CD14-positive monocyte (primary cell): ENCODE data around the gene STXBP6. TPM values are rescaled to one million over a fixed set of nuclear protein-coding genes. Genes with fewer than 3 reads are reported as not detected.

Experiments used
- DNase-seq, 3 donors: peaks; one replicate each; pipeline ENCODE4 v3.0.0-alpha.2; 2011 to 2022
- H2AFZ ChIP-seq: 2 replicates; pipeline ENCODE4 v1.6.0; 2012; ENCODE audit warnings: mild to moderate bottlenecking, low read depth, low read length, inconsistent platforms; ENCODE audit not compliant: insufficient read depth, poor library complexity, severe bottlenecking
- H3K27ac ChIP-seq, 2 donors: 1 replicate in 1 of 2; 2 replicates in 1 of 2; pipeline ENCODE4 v1.5.1; 2012 to 2013; ENCODE audit warnings: low read length in 2 of 2, control low read depth in 1 of 2, inconsistent platforms in 1 of 2, low read depth in 1 of 2, mild to moderate bottlenecking in 1 of 2
- H3K27me3 ChIP-seq, 2 donors: one replicate each; pipeline versions ENCODE4 v1.6.0 to v1.6.1; 2011 to 2013; ENCODE audit warnings: low read length in 2 of 2; ENCODE audit not compliant: control insufficient read depth in 2 of 2, insufficient read depth in 2 of 2
- H3K36me3 ChIP-seq, 2 donors: replicated peaks in 1 of 2; 1 replicate in 1 of 2; 2 replicates in 1 of 2; pipeline versions ENCODE4 v1.5.1 to v1.6.1; 2012 to 2013; ENCODE audit warnings: low read length in 2 of 2, control low read depth in 1 of 2, inconsistent platforms in 1 of 2, mild to moderate bottlenecking in 1 of 2; ENCODE audit not compliant: insufficient read depth in 2 of 2, control insufficient read depth in 1 of 2
- H3K4me1 ChIP-seq, 2 donors: 1 replicate in 1 of 2; 2 replicates in 1 of 2; pipeline versions ENCODE4 v1.5.1 to v1.6.1; 2012 to 2013; ENCODE audit warnings: low read length in 2 of 2, control low read depth in 1 of 2, inconsistent platforms in 1 of 2, mild to moderate bottlenecking in 1 of 2, moderate library complexity in 1 of 2; ENCODE audit not compliant: insufficient read depth in 2 of 2, control insufficient read depth in 1 of 2
- H3K4me2 ChIP-seq: replicated peaks from 2 replicates; pipeline ENCODE3; 2012; ENCODE audit warnings: low read length, moderate library complexity, mild to moderate bottlenecking; ENCODE audit not compliant: poor library complexity, severe bottlenecking; ENCODE audit errors: extremely low read depth
- H3K4me3 ChIP-seq, 3 experiments: fragments of 200-600 bp in 1 of 3; sonication (generic) in 1 of 3; replicated peaks in 1 of 3; 1 replicate in 2 of 3; 2 replicates in 1 of 3; pipeline ENCODE4 v1.5.1; 2011 to 2013; ENCODE audit warnings: low read length in 3 of 3, mild to moderate bottlenecking in 3 of 3, control low read depth in 2 of 3, low read depth in 2 of 3, inconsistent platforms in 1 of 3, moderate library complexity in 1 of 3
- H3K79me2 ChIP-seq: 2 replicates; pipeline ENCODE4 v1.6.0; 2012; ENCODE audit warnings: mild to moderate bottlenecking, control low read depth, inconsistent platforms, low read length, moderate library complexity; ENCODE audit not compliant: insufficient read depth
- H3K9ac ChIP-seq: 2 replicates; pipeline ENCODE4 v1.6.0; 2017; ENCODE audit warnings: low read length, mild to moderate bottlenecking; ENCODE audit not compliant: insufficient read depth, poor library complexity, severe bottlenecking
- H3K9me3 ChIP-seq, 2 donors: replicated peaks in 1 of 2; 1 replicate in 1 of 2; 2 replicates in 1 of 2; pipeline versions ENCODE4 v1.5.1 to v1.6.1; 2012 to 2013; ENCODE audit warnings: low read length in 2 of 2, control low read depth in 1 of 2; ENCODE audit not compliant: control insufficient read depth in 1 of 2, insufficient read depth in 1 of 2
- H4K20me1 ChIP-seq: 2 replicates; pipeline ENCODE4 v1.6.0; 2012; ENCODE audit warnings: mild to moderate bottlenecking, low read length, control low read depth, moderate library complexity; ENCODE audit not compliant: insufficient read depth
- H3K27ac Mint-ChIP-seq, 7 donors: one replicate each; pipeline ENCODE4 v1.8.0; 2020; ENCODE audit warnings: mild to moderate bottlenecking in 7 of 7, mixed read lengths in 7 of 7, moderate library complexity in 6 of 7, inconsistent platforms in 2 of 7
- H3K27me3 Mint-ChIP-seq, 3 donors: one replicate each; pipeline ENCODE4 v1.8.0; 2021 to 2022; ENCODE audit warnings: low read depth in 3 of 3, mild to moderate bottlenecking in 3 of 3, mixed read lengths in 3 of 3, moderate library complexity in 3 of 3, inconsistent platforms in 1 of 3
- H3K36me3 Mint-ChIP-seq, 2 donors: one replicate each; pipeline ENCODE4 v1.8.0; 2020; ENCODE audit warnings: mixed read lengths in 2 of 2, inconsistent platforms in 1 of 2, mild to moderate bottlenecking in 1 of 2
- H3K4me1 Mint-ChIP-seq: one replicate; pipeline ENCODE4 v1.8.0; 2020; ENCODE audit warnings: mild to moderate bottlenecking, mixed read lengths
- H3K4me3 Mint-ChIP-seq, 2 donors: one replicate each; pipeline ENCODE4 v1.8.0; 2020; ENCODE audit warnings: mild to moderate bottlenecking in 2 of 2, mixed read lengths in 2 of 2, moderate library complexity in 1 of 2
- H3K9me3 Mint-ChIP-seq, 7 donors: one replicate each; pipeline ENCODE4 v1.8.0; 2020 to 2022; ENCODE audit warnings: mixed read lengths in 7 of 7, mild to moderate bottlenecking in 6 of 7, moderate library complexity in 6 of 7, inconsistent platforms in 2 of 7
- WGBS: methylation state at CpG from one replicate; pipeline ENCODE4 v1.1.5; 2013; ENCODE audit warnings: missing lambda C conversion rate; ENCODE audit not compliant: insufficient coverage; 5-methylcytosine and 5-hydroxymethylcytosine counted together
- intact Hi-C, 2 donors: fragments of 100-400 bp; cut with micrococcal nuclease; formaldehyde crosslinking; loops; one replicate each; pipeline versions ENCODE4 v1.15.0 to v1.15.1; 2023
- polyA plus RNA-seq, 3 donors: library from polyadenylated mRNA; depleted of rRNA in 1 of 3; unstranded in 2 of 3; stranded (reverse) in 1 of 3; fragments of 300-500 nt in 2 of 3; fragments of >200 nt in 1 of 3; fragmentation: Illumina TruSeq in 2 of 3; gene quantifications; 1 replicate in 2 of 3; 2 replicates in 1 of 3; pipeline ENCODE4 v1.2.3, GENCODE V29; 2012 to 2021
- TF ChIP-seq, protein P1 (sequence below): fragments of 200-600 bp; IDR thresholded peaks from one replicate; pipeline ENCODE4 v1.8.0; 2022; ENCODE audit warnings: antibody characterized with exemption, mild to moderate bottlenecking

STXBP6 gene
- polyA plus RNA-seq, 3 donors, result 0.05 to 0.25 (median 0.08) TPM

DNA sequence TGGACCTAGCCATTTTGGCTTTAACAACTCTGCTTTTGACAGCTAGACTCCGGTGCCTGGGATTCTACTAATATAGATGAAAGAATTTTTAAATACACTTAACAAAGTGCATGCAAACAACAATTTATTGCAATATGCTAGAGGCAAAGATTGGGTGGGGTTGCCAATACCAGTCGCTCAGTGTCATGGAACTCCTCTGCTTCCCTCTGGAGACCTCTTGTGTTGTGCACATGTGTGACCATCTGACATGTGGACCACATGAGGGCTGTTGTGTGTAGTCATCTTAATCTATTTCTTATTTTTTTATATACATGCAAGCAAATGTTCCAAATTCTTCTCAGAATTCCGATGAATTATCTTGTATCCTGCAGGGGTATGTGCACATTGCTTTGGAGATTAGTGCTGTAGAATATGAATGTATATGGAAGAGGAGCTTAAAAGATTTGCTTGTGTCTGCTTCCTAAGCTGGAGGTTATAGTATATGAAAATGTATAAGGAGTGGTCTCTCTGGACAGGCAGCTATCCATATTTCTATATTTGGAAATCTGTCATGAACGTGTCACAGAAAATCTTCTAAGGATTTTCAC lies 24.2 kb upstream of the STXBP6 start:
- peaks cover 8% of the 10 kb centered on the region for H3K4me1 Mint-ChIP-seq
- intact Hi-C loops, result no loop called here
- Histone ChIP-seq H4K20me1 (no peaks in the 10 kb centered on the region), H3K4me3 (no peak overlapping the region), H3K27me3 (peaks cover 15 to 18% of the 10 kb centered on the region in 2 donors), H3K36me3 (no peaks in the 10 kb centered on the region), H3K27ac (no peak overlapping the region), H3K4me2 (no peak overlapping the region), H2AFZ (no peak overlapping the region), H3K9me3 (no peaks in the 10 kb centered on the region), H3K4me1 (peaks cover 7 to 10% of the 10 kb centered on the region in 2 donors), H3K9ac (no peak overlapping the region), H3K79me2 (no peaks in the 10 kb centered on the region)
- WGBS, result no CpG with 5 or more reads among the region's 4 CpGs
- H3K27me3 Mint-ChIP-seq, result peaks cover 8 to 20% (median 11%) of the 10 kb centered on the region in 3 donors
- DNase-seq, result no peak
- no peak overlapping the region for H3K27ac Mint-ChIP-seq
- H3K36me3 Mint-ChIP-seq, result no peaks in the 10 kb centered on the region
- H3K4me3 Mint-ChIP-seq, result no peak overlapping the region
- peaks cover 0 to 2% (median 0%) of the 10 kb centered on the region in 7 donors for H3K9me3 Mint-ChIP-seq
- TF ChIP-seq, protein P1, sequence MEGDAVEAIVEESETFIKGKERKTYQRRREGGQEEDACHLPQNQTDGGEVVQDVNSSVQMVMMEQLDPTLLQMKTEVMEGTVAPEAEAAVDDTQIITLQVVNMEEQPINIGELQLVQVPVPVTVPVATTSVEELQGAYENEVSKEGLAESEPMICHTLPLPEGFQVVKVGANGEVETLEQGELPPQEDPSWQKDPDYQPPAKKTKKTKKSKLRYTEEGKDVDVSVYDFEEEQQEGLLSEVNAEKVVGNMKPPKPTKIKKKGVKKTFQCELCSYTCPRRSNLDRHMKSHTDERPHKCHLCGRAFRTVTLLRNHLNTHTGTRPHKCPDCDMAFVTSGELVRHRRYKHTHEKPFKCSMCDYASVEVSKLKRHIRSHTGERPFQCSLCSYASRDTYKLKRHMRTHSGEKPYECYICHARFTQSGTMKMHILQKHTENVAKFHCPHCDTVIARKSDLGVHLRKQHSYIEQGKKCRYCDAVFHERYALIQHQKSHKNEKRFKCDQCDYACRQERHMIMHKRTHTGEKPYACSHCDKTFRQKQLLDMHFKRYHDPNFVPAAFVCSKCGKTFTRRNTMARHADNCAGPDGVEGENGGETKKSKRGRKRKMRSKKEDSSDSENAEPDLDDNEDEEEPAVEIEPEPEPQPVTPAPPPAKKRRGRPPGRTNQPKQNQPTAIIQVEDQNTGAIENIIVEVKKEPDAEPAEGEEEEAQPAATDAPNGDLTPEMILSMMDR, result no peak

DNA sequence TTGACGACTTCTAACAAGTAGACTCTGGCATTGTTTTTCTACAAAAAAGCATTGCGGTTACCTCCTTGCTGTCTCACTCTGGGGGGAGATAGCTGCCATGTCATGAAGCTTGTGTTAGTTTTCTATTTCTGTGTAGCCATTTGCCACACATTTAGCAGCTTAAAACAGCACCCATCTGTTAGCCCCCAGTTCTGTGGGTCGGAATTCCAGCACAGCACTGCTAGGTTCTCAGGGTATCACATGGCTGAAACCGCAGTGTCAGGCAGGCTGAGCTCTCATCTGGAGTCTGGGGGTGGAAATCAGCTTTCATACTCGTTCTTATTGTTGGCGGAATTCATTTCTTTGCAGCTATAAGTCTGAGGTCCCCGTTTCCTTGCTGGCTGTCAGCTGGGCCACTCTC lies 19.9 kb upstream of the STXBP6 start:
- Histone ChIP-seq H3K9ac (no peak overlapping the region), H3K4me3 (no peak overlapping the region), H3K9me3 (no peaks in the 10 kb centered on the region), H4K20me1 (no peaks in the 10 kb centered on the region), H3K4me1 (no peaks in the 10 kb centered on the region), H3K36me3 (no peaks in the 10 kb centered on the region), H3K27me3 (peaks cover 8 to 9% of the 10 kb centered on the region in 2 donors), H2AFZ (no peak overlapping the region), H3K27ac (no peak overlapping the region), H3K79me2 (no peaks in the 10 kb centered on the region), H3K4me2 (no peak overlapping the region)
- H3K27me3 Mint-ChIP-seq, result peaks cover 8 to 16% (median 11%) of the 10 kb centered on the region in 3 donors
- no peak overlapping the region for H3K4me3 Mint-ChIP-seq
- TF ChIP-seq, protein P1, result no peak
- DNase-seq, result no peak
- H3K36me3 Mint-ChIP-seq, result no peaks in the 10 kb centered on the region
- H3K27ac Mint-ChIP-seq, result no peak overlapping the region
- intact Hi-C loops, result no loop called here
- peaks cover 0 to under 1% (median 0%) of the 10 kb centered on the region in 7 donors for H3K9me3 Mint-ChIP-seq
- 93% methylated on average over 5 of the region's 7 CpGs for WGBS
- H3K4me1 Mint-ChIP-seq, result no peaks in the 10 kb centered on the region
